Activated naive CD4-positive, alpha-beta T cell treated with Interleukin-2 at 50 U/mL for 16 hours (primary cell): ENCODE results near the gene ROGDI.
"Not testable (repeated sequence)": the region's sequence is repeated elsewhere in the genome, so short reads cannot be mapped to it uniquely, and the experiment has no call there.

Experiments used
- DNase-seq: peaks from one replicate; pipeline ENCODE4 v3.0.0-alpha.2; 2020

The ROGDI gene

DNA sequence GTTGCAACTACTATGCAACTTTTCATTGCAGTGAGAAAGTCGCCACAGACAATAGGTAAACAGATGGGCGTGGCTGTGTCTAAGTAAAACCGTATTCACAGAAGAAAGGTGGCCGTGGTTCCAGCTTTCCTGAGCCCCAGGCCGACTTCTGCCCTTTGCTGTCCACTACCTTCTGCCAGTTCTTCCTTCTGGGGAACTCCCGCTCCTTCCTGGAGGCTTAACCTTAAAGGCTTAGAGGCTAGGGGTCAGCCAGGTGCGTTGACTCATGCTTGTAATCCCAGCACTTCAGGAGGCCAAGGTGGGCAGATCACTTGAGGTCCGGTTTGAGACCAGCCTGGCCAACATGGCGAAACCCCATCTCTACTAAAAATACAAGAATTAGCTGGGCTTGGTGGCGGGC, 12.2 kb downstream of the ROGDI start:
- no peak for DNase-seq

- no peak for DNase-seq
These were observed 13.5 kb downstream of the ROGDI start for GRCh38 chr16:4788910-4789309.

DNA sequence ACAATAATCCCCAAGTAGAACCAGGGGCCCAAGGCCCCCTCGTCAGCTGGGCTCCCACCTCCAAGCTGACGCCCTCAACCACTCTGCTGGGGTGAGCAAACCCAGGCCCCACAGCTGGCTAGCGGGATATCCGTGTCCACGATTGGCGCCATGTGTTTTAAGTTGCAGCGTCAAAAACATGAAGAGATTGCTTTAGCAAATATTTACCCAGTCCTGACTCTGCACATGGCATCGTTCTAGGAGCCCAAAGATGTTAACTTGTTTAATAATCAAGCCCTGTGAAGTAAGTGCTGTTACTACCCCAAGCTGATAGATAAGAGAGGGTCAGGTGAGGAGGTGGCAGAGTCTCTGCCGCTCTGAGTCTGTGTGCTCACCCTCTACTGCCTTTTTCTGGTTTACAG, 13.9 kb downstream of the ROGDI start:
- no peak for DNase-seq

DNA sequence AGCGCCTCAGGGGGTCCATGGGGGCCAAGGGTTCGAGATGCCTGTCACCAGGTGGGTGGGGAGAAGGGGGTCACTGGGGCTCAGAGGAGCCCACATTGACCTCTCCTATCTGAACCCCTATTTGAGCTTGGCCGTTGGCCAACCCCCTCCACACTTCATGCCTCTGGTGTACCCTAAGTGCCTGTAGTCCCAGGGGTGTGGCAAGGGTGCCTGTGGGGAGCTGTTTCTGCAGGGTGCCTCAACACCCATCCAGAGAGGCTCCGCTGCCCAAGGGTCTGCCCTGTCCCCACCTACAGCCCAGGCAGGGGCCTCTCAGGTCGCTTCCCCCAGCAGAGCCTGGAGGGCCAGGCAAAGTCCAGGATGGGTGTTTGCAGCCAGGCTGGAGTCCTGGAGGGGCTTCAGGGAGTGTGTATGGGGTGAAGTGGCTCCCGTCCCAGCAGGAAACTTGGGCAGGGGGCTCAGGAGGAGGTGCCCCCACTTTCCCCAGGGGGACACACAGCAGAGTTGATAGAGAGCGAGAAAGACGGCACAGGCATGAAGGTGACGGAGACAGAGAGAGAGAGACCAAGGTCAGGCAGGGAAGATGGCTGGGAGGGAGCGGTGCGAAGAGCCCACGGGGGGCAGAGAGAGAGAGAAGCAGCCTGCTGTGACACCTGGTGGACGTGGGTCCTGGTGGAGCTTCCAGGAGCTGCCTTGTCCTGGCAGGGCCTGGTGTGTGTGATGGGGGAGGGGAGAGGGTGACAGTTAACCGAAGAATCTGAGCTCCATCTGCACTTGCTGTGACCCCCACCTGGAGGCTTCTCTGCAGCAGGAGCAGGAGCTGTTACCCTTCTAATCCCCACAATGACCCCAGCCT, 14.6 kb downstream of the ROGDI start, which contains the start of gene SEPTIN12:
Gene SEPTIN12 (minus strand): TSS at position 719 of the 856 bp plus-strand sequence. CDS start 700 bp downstream, at position 19.
- no peak for DNase-seq

- no peak for DNase-seq
These were observed 15.4 kb downstream of the ROGDI start for GRCh38 chr16:4787068-4787467.

DNA sequence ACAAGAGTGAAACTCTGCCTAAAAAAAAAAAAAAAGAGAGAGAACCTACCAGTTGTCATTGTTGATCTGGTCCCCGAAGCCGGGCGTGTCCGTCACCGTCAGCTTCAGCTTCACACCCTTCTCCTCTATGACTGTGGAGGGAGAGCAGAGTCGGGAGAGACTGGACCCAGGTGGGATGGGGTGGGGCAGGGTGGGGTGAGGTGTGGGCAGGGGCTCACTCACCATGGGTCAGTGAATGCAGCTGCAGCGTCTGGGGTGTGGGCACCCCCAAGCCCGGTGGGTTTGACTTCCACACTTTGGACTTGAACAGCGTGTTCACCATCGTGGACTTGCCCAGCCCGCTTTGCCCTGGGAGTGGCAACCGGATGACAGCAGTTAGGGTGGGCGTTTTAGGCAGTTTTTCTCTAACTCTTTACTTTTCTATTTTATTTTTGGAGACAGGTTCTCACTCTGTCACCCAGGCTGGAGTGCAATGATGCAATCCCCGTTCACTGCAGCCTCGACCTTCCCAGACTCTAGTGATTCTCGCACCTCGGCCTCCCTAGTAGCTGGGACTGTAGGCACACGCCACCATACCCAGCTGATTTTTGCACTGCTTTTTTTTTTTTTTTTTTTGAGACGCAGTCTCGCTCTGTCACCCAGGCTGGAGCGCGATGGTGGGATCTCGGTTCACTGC, 16.5 kb downstream of the ROGDI start:
- no peak for DNase-seq

DNA sequence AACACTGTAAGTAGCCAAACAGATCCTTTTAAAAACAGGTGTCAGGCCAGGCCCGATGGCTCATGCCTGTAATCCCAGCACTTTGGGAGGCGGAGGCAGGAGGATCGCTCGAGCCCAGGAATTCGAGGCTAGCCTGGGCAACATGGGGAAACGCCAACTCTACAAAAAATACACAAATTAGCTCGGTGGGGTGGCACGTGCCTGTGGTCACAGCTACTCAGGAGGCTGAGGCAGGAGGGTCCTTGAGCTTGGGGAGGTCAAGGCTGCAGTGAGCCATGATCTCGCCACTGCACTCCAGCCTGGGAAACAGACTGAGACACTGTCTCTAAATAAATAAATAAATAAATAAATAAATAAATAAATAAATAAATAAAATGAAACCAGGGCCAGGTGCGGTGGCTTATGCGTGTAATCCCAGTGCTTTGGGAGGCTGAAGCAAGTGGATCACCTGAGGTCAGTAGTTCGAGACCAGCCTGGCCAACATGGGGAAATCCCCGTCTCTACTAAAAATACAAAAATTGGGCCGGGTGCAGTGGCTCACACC, 17.9 kb downstream of the ROGDI start:
- DNase-seq: not testable (repeated sequence)

DNA sequence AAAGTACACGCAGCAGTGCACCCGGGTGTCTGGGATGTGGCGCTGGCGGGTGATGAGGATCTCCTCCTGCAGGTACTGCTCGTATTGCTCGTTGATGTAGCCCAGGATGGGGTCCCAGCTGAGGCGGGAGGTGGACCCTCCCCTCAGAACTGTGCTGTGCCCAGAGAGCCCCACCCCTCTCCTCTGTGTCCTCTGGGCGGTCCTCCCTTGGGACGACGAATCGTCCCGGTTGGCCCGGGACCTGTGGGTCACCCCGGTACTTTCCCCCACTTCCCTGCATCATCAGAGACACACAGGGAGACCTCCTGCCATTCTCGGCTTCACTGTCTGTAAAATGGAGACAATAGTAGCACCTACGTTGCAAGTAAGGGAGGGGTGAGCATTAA, 18.5 kb downstream of the ROGDI start:
- DNase-seq: no peak

DNA sequence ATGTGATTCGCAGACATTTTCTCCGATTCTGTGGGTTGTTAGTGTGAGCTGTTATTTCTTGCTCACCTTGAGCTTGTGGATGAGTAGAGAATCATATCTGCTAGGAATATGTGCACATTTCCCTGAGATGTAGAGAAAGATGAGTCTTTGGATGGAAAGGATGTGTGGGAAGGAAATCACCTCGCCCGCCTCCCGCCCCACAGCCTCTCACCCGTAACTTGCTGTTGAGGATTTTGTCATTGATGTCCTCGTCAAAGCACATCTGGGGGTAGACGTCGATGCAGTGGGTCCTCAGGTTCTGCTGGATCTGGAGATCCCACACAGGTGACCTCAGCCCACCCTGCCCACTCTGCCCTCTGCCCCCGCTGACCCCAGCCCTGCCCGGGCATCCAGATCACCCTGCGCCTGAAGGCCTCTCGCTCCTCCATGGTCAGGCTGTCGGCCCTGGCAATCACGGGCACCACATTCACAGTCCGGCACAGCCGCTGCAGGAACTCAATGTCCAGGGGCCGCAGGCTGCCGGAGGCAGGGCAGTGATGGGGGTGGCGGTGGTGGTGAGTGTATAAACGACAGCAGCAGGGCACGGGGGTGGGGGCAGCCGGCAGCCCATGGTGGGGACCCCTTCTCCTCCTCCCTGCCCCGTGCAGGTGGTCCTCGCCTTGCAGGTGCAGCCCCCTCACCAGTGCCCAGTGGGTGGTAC, 19.0 kb downstream of the ROGDI start:
- no peak for DNase-seq

DNA sequence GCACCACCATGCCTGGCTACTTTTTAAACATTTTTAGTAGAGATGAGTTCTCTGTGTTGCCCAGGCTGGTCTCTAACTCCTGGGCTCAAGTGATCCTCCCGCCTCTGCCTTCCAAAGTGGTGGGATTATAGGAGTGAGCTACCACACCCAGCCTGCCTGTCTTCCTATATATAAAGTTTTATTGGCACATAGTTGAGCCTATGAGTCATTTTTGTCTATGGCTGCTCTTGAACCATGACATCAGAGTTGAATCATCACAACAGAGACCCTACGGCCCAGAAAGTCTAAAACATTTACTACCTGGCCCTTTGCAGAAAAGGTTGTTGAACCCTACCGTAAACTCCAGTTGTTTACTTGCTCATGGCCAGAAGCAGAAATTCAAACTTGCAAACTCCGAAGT, 22.2 kb downstream of the ROGDI start:
- no peak for DNase-seq

DNA sequence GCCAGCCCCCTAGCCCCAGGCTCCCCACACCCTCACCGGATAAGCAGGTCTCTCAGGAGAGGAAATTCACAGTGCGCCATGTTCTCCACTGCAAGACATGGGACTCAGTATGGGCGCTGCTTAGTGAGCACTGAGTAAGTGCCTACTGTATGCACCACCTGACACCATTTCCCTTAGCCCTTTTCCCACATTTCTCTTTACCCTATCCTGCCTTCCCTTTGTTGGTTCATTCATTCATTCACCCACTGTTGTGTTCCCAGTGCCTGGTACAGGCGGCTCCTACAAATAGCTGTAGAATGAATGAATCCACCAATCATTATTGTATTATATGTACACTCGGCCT, 24.4 kb downstream of the ROGDI start:
- DNase-seq: no peak

DNA sequence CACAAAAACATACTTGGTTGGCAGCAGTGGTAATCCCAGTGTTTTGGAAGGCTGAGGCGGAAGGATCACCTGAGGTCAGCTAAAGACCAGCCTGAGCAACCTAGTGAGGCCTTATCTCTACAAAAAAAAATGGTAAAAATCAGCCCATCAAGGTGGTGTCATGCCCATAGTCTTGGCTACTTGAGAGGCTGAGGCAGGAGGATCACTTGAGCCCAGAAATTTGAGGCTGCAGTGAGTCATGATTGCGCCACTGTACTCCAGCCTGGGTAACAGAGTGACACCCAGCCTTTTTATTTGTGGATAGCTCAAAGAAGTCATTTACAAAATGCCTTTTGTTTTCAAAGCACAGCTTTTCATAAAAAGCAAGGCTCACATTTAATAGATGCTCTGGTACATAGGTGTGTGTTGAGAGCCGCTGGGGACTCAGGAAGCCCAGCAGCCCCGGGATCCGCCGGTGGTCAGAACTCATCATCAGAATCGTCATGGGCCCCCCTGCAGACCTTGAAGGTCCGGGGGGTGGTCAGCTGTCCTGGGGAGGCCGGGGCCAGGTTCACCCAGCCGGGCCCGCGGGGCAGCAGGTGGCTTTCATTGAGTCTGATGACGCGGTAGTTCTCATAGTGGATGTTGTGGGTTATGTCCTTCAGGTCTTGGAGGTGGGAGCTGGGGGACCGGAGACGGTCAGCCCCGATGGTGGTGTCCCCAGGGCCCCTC, 24.9 kb downstream of the ROGDI start:
- DNase-seq: no peak

GRCh38 chr16:4776141-4776705, 26.2 kb downstream of the ROGDI start:
- DNase-seq: no peak

DNA sequence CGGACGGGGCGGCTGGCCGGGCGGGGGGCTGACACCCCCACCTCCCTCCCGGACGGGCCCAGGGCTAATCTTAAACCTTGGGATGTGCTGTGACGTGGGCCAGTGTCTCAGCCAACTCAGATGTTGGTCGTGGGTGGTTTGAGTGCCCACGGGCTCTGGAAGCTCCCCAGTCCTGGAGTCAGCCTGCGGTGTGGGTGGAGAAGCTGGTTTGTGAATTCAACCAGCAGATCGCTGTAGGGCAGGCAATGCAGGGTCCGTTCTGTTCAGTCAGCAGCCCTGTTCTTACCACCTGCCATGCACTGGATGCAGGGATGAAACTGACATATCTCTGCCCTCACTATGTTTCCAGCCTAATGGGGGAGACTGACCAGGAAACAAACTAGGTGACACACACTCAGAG, 27.4 kb downstream of the ROGDI start:
- no peak for DNase-seq

- DNase-seq: no peak
These were observed 30.1 kb downstream of the ROGDI start for GRCh38 chr16:4772351-4772750.

DNA sequence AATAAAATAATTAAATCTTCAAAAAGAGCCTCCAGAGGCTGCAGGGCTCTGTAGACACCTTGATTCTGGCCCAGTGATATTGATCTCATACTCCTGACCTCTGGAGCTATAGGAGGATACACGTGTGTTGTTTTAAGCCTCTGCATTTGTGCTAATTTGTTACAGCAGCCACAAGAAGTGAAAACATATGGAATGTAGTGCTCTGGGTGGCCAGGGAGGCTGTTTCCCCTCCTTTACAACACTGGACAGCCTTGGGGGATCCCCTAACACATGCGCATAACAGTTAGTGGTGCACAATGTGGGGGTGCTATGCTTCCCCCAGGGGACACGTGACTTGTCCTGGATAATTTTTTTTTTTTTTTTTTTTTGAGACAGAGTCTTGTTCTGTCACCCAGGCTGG, 30.8 kb downstream of the ROGDI start:
- no peak for DNase-seq

DNA sequence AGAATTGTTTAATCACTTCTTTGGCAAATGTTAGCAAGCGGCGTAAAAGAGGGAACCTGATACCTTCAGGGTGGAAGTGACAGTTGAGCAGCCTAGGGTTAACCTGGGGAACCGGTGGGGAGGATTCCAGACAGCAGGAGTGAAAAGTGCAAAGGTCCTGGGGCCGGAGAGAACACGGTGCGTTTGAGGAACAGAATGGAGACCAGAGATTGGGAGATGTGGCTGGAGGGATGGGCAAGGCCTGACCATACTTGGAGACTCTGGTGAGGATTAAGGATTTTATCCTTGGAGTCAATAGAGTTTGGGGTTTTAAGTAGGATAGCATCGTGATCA, 33.2 kb downstream of the ROGDI start:
- DNase-seq: no peak

DNA sequence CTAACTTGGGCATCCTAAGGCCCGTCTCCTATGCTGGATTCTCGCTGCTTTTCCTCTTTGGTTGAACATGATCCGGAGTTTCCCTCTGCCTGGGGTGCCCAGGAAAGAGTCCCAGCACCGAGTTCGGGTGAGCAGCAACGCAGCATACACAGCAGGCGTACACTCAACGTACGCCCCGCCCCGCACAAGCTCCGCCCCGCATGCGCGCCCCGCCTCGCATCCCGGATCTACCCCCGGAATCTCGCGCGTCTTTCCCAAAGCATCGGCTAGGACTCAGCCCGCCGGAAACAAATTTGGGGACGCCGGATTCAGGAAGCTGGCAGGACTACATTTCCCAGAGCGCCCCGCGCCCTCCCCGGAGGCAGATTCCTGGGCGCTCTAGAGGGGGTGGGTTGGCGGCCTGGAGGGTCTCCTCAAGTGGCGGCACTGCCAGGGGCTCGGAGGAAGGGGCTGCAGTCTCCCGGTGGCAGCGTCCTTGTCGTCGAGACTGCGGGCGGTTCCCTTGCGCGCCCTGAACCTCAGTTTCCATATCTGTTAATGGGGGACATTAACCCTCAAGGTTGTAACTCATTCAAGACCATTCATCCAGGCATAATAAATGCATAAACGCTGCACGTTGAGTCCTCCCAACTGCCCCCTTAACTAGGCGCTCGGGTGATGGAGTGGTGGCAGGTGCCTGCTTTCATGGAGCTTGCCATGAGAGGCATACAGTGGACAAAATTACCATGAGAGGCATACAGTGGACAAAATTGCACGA, 33.7 kb downstream of the ROGDI start:
- peak; percentile 90 for DNase-seq

GRCh38 chr16:4767872-4768548, 34.4 kb downstream of the ROGDI start:
- no peak for DNase-seq

GRCh38 chr16:4766875-4767628, 35.4 kb downstream of the ROGDI start, which contains the start of gene ZNF500:
TSS of gene ZNF500 (minus strand) at chr16:4767162. CDS start at chr16:4765978, 1,184 bp downstream.
- DNase-seq: peak; percentile 98
